NT2/D1 (cell line): Measurements from ENCODE around the gene MEGF6.

Source experiments
- SUZ12 ChIP-seq: IDR thresholded peaks from 2 replicates; pipeline ENCODE4 v1.6.1; 2011; ENCODE audit not compliant: insufficient read length, insufficient read depth; ENCODE audit errors: extremely low read depth
- YY1 ChIP-seq: IDR thresholded peaks from 2 replicates; pipeline ENCODE4 v1.6.1; 2011; ENCODE audit not compliant: insufficient read length, insufficient read depth
- ZNF274 ChIP-seq: IDR thresholded peaks from 2 replicates; pipeline ENCODE4 v1.6.1; 2011; ENCODE audit warnings: mild to moderate bottlenecking, low read depth, low read length

- no peak for TF ChIP-seq YY1
- no peak for TF ChIP-seq ZNF274
- TF ChIP-seq SUZ12: no peak
These were observed 60.6 kb downstream of the MEGF6 start for GRCh38 chr1:3550511-3551289.
